HG03460 (cell line): ENCODE data around the gene NANOGP8.
"Not testable (repeated sequence)": the region's sequence is repeated elsewhere in the genome, so short reads cannot be mapped to it uniquely, and the experiment has no call there.

Experiments
- ATAC-seq: cut with Tn5 transposase; IDR thresholded peaks from one replicate; pipeline ENCODE4 v1.9.1; 2021; ENCODE audit not compliant: unreplicated experiment

NANOGP8 gene, protein sequence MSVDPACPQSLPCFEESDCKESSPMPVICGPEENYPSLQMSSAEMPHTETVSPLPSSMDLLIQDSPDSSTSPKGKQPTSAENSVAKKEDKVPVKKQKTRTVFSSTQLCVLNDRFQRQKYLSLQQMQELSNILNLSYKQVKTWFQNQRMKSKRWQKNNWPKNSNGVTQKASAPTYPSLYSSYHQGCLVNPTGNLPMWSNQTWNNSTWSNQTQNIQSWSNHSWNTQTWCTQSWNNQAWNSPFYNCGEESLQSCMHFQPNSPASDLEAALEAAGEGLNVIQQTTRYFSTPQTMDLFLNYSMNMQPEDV

DNA sequence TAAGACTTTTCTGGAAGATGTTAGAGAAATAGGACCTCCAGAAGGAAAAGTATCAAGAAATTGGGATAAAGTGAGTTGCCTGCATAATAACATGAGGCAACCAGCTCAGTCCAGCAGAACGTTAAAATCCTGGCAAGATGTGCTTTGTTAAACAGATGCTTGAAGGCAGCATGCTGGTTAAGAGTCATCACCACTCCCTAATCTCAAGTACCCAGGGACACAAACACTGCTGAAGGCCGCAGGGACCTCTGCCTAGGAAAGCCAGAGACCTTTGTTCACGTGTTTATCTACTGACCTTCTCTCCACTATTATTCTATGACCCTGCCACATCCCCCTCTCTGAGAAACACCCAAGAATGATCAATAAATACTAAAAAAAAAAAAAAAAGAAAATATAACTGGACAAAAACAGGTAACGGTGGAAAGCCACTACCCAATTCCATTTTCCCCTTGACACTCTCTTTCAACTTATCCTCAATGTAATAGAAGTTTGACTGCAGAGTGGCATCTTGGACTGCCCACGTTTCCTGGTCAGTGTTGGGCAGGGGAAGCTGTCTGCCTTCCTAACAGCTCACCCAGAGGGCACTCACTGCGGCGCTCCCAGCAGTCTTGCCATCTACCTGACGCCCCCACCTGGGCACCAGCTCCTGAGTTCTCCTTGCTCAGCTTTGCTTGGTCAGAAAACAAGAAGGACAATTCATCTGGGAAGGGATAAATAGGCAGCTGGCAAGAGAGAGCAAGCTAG is at the start of gene NANOGP8:
NANOGP8 (minus strand) TSS at position 120 of the 744 bp plus-strand sequence. CDS start 185 bp downstream, outside the sequence.
- not testable (repeated sequence) for ATAC-seq

DNA sequence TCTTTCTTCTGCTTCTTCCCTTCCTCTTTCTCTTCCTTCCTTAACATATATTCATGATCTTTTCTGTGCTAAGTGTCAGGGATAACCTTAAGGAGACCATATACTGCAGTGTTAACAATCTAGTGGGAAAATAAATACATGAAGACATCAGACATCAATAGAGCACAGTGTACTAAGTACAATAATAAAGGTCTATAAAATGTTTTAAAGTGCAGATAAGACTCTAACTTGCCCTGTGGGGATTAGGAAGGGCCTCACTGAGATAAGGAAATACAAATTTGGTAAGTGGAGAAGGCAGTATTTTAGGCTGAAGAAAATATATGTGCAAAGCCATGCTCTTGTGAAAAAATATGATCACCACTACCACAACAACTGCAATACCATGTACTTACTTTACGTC is 49.2 kb upstream of the NANOGP8 start:
- no peak for ATAC-seq

DNA sequence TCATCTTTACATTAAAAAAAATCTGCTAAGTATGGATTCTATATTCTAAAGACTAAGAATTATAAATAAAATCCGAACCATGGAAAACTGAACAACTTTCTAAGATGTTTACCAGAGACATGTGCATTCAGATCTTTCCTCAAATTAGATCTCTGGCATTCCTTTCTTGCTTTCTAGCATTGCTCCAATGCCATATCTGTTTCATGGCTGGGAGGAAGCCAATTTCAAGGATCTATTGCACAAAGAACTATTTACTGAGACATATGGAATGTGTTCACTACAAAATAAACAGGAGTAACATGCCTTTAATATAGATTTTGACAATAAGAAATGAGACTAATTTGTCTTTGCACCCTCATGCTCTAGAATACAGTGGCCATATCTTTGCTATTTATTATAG is 45.1 kb upstream of the NANOGP8 start:
- no peak for ATAC-seq

DNA sequence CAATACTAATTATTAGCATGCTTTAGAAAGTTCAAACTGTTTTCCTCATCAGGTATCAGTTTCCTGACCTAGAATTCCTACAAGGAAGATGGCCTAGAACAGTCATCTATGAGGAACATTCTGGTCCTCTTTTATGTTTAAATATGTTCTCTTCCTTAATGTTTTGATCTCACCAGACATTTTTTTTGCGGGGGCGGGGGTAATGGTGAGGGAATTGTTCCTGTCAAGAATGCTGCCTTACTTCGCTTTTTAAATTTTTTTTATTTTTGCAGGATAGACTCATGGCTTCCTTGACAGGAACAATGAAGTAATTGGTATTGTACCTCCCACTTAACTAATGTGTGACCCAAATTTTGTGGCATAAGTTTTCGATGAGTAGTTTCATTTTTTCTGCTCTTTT is 44.3 kb upstream of the NANOGP8 start:
- no peak for ATAC-seq

DNA sequence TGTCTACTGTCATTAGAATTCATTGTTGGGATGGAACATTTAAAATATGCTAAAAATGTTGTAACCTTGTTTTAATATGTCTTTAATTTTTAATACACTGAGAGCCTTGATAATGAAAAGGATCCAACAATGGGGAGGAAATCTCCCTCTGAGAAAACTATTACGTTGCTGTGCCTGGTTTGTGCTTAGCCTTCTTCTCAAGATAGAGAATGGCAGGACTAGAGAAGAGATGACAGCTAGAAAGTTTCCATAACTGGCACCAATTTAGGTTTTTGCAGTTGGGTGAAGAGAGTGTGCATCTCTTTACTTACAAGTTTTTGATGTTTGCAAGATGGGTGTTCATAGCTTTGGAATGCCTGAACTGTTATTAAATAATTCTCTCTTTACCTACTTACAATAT is 42.6 kb upstream of the NANOGP8 start:
- no peak for ATAC-seq

DNA sequence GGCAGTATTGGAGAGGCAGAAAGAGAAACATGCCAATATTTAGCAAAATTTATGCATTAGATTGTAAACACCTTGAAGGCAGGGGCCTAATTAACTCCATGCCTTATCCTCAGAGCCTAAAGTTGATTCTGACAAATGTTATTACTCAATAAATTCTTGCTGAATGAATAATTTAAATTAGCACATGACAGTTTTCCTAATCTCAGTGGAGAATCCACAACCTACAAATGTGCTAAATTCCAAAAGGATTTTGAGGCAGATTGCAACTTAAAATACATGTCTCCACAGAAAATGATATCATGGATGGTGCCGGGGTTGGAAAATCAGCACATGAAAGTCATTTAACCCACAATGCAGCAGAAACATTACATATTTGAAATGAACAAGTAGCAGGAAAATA is 41.1 kb upstream of the NANOGP8 start:
- no peak for ATAC-seq

DNA sequence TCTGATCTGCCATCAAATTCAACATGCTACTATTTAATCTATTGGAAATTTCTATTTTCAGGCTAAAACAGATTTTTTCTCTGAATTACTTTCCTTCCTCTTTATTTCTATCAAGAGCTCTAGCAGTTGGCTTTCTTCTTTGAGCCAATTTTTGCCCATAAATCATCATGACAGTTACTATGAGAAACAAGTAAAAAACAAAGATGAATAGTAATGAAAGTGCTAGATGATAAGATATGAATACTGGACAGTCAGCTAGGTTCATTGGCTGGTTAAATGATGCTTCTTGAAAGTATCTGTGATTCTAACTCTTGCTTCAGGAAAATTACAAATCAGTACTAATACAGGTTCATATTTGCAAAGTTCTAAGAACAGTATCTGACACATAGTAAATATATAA is 38.6 kb upstream of the NANOGP8 start:
- ATAC-seq: no peak

DNA sequence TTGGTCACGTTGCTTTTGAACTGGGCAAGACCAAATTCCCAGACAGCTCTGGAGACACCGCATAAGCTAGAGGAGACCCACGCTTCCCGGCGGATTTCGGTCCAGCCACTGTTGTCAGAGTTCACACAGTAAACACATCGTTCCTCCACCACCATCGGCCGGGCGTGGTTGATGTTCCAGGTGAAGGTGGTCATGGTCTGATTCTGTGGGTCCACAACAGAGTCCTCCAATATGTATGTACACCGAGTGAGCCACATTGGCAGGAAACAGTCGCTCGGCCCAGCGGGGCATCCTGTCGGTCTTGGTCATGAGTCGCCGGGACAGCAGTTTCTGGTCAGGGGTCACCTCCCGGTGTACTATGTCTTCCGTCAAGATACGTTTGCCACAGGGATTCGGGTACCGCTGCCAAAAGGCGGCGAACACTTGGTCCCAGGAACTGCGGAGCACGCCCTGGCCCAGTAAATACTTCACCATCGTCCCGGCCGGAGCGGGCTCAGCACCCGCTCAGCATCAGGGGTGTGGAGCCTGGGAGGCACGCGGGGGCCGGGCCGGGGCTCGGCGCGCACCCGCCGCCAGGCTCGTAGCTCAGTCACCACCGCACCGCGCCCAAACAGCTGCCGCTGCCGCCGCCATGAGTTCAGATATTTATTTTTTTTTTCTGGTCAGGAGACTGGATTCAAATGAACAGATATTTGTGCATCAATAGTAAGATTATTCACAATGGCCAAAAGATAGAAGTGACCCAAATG is 36.7 kb upstream of the NANOGP8 start:
- ATAC-seq: no peak

DNA sequence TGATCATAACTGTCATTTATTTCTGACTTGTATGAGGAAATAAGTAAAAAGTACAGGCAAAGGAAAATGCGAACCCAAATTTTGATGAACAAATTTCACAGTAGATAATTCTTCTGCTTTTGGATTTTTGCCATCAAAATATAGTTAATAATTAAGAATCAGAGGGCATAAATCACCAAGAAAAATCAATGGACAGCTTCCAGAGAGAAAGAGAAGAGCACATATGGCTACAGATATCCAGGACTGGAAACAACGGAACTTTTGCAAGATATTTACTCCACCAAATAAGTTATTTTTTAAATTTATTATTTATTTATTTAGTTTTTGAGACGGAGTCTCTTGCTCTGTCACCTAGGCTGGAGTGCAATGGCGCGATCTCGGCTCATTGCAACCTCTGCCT is 35.1 kb upstream of the NANOGP8 start:
- no peak for ATAC-seq

DNA sequence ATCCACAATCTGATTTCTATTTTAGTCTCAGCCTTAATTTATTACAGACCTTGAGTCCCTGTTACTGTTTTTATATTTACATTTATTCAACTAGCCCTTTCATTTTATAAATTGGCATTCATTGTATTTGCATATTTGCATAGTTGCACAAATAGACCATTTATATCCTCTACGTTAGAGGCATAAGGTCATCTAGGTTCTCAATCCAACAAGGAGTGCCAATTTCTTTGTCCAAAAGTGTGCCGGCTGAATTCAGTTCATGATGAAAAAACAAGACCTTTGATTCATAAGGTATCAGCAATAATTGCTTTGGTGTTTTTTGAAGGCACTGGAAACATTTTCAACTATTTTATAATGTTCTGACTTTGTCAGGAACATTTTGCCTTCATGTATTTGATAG is 33.9 kb upstream of the NANOGP8 start:
- ATAC-seq: no peak

DNA sequence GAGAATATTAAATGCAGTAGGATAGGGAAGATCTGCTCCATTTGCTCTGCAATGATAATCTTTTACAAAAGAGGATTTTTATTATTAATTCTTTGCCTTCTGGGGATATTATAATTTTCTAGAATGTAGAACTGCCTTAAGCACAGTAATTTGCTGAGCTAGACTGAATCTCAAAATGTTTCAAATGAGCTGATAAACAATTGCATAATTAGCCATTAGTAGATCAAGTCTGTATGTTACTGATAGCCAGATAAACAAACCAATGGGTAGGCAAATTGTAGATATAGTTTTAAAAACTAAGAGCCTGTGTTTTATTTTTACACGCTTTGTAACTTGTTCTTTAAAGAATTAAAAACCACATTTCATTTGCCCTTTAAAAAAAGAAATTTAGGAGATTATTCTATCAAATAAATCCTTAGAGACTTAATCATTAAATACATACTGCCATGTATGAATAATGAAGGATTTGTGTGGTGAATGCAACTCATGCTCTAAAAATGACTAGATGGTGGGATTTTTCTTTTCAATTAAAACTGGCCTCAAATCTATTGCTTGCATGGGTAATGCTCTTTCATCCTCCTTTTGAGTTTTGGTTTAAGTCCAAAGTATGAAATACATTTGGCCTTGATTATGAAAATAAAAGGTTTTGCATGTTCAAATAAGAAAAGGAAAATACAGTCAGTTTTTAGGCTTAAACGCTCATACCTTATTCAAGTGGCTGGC is 32.6 kb upstream of the NANOGP8 start:
- ATAC-seq: no peak

DNA sequence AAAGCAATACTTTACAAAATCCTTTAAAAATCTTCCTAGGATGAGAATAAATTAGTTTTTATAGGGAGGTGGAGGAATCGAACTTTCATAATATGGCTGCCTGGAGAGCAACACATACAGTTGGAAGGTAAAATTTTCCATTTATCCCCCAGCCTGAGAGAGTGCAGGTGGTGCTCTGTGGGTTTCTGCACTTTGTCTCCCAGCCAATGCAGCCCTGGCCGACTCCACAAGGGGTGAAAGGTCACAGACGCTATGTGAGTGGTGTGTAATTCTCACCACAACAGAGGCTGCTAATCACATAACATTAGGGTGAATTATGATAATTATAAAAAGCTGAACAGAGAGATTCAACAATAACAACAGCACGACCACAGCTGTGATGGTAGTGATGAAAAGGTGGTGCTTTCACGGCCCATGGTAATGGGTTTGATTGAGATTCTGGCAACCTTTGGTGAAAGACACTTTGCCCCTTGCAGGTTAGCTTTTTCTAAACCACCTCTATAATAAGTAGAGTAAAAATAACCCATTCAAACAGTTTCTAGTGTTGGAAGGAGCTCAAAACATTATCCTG is 30.1 kb upstream of the NANOGP8 start:
- no peak for ATAC-seq

DNA sequence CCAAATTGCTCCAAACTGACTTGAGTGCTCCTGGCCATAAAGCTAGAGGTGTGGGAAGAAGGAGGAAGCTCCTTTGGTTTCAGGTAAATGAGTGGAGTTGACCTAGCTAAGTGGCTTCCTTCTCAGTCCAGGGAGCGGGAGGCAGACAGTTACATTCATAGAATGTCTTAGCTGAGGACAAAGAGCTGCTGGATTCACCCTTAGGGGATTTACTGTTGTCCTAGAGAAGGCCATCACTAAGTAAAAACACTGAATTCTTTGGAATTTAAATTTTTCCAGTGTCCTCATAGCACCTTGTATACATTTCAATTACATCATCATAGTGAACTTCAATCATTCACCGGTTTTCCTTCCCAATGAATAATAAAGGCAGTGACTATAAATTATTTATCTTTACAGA is 27.3 kb upstream of the NANOGP8 start:
- no peak for ATAC-seq

DNA sequence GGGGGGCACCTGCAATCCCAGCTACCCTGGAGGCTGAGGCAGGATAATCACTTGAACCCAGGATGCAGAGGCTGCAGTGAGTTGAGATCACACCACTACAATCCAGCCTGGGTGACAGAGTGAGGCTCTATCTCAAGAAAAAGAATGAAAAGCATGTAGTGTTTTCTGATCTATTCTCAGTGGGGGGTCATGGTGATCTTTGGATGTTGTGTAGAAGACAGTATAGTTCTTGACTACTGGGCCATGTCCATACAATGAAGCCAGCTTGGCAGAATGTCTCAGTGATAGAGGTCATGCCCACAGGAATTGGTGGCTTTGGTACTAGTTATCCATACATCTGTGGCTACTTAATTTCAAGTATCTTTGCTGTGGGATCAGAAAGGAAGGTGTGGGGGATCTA is 26.8 kb upstream of the NANOGP8 start:
- no peak for ATAC-seq

DNA sequence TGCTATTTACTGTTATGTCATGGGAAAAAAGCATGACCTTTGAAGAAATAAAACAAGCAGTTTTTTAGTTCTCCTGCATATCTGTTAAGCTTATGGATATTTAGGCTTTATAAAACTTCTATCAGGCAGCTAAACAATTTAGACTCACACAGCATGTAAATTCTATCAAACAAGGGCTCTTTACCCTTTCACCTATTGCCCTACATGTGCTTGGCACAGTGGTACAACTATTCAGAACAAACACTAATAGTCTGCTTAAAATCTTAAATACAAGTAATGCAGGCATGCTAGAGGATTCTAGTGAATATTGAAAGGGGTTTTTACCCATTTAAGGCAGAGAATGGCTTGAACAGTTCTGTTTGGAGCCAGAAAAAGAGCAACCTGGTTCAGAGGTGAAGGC is 23.4 kb upstream of the NANOGP8 start:
- ATAC-seq: no peak

DNA sequence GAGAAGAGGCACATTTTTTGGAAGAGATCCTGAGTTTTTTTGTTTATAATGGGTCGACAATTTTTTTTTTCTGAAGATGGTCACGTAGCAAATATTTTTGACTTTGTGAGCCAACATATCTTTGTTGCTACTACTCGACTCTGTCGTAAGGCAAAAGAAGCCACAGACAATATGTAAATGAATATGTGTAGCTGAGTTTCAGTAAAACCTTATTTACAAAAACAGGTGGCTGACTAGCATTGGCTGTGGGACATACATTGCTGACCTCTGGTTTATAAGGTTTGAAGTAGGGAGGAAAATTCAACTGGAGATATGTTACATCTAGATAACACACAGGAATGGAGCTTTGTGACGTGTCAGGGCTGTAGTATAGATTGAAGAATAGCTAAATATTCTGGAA is 22.5 kb upstream of the NANOGP8 start:
- no peak for ATAC-seq

DNA sequence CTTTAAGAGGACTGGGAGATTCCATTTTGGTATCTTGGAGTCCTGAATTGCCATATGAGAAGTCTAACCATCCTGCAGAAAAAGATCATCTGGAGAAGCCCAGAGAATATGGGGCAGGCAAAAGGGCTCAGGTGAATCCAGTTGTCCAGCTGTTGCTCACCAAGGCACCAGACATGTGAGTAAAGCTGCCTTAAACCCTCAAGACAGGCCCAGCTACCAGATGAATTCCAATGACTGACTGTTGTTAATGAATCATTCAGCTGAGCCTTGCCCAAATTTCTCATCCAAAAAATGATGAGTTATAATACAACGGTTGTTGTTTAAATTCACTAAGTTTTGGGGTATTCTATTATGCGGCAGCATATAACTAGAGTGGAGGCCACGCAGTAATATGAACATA is 22.0 kb upstream of the NANOGP8 start:
- ATAC-seq: no peak

DNA sequence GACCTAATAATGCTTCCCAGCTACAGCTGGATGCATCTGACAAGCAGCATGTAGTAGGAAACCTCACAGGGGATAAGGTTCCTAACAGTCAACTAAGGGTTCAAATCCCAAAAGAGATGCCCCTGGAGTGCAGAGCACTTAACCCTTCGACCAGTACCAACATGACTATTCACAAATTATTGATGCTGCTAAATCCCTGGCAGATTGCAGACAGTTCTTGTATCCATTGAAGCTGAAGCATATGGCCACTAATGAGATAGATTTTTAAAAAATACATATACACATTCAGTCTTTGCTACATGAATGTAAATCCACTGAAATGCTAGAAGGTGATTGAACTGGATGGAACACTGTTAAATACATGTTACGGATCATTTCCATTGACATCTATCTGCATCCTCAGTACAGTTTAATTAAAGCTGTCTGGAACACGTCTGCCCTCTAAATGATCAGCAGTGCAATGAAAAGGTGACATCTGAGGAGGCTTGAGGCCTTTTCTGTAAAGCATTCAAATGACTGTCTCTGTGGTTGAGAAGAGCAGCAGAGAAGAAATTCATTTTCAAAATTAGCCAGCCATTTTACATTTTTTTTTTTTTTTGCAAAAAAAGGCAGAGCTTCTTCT is 19.5 kb upstream of the NANOGP8 start:
- ATAC-seq: no peak

DNA sequence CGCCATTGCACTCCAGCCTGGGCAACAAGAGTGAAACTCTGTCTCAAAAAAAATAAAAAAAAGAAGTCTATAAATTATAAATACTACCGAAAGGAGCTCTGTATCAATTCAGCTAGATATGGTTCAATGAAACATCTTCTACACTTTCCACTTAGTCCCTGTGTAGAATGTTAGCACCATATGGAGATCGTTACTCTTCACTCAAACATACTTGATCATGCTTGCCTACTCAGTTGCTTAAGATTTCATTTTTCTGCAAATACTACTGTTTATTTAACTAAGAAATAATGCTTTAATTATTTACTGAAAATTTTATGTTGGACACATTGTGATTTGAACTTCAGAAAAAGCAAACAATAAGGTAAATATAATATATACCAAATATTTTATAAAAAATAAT is 17.1 kb upstream of the NANOGP8 start:
- ATAC-seq: no peak

DNA sequence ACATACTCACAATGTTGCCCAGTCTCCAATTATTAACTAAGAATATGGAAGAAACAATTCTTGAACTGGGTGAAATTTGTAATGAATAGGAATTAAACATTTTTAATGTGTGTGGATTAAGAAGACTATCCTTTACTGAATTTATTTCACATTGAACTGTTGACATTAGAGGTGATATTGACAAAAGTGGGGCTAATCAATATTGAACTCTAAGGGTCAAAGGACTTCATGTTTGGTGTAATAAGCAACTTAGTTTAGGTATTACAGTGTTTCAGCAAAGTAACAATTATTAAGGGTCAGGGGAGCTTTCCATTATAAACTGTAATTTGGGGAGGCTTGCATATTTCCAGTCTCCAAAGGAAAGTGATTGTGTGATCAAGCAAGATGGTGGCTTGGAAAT is 16.2 kb upstream of the NANOGP8 start:
- no peak for ATAC-seq

DNA sequence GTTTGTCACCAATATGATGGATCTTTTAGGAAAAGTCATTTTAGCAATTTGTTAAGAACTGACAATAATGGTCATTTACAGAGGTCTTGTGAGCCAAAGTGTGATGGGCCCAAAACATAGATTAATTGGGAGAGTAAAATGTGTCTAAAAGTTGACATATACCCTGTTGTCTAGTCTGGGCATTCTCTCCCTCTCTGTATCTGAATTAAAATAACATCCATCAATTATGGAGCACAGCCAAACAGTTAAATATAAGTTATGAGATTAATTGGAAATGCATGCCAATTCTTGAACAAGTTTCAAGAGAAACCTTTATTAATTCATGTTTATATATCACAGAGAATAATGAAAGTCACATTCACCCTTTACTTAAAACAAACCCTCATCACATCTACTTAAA is 13.6 kb upstream of the NANOGP8 start:
- no peak for ATAC-seq
